H1 (cell line): ENCODE measurements around the gene SHROOM3. TPM values are rescaled to one million over a fixed set of nuclear protein-coding genes. Genes with fewer than 3 reads are reported as not detected.

ENCODE experiments used
- CTCF ChIA-PET: fragments of 300-600 bp; sonication (Branson Sonifier 250); formaldehyde crosslinking; loops from one replicate; lab custom pipeline; 2021; ENCODE audit not compliant: partially characterized antibody; lab: Charles Lee
- POLR2A ChIA-PET: fragments of 300-600 bp; sonication (Branson Sonifier 250); formaldehyde crosslinking; loops from one replicate; lab custom pipeline; 2021; ENCODE audit warnings: inconsistent platforms; ENCODE audit not compliant: partially characterized antibody; lab: Charles Lee
- DNase-seq, 2 experiments: peaks; one replicate each; pipeline versions ENCODE4 v3.0.0 to v3.0.0-alpha.2; 2010 to 2022; ENCODE audit warnings: low spot score in 2 of 2, low read depth in 1 of 2, mixed read lengths in 1 of 2
- FAIRE-seq: peaks from 2 replicates; lab custom pipeline; 2011; peaks lifted over from hg19 to GRCh38; lab: Jason Lieb, UNC
- H2AFZ ChIP-seq: 2 replicates; pipeline ENCODE4 v1.8.1; 2012; ENCODE audit warnings: low read length, inconsistent platforms
- H2AK5ac ChIP-seq: 2 replicates; pipeline ENCODE4 v1.6.1; 2013; ENCODE audit warnings: low read depth, low read length
- H2BK120ac ChIP-seq: replicated peaks from 2 replicates; pipeline ENCODE3; 2013; ENCODE audit warnings: low read depth, low read length, inconsistent platforms
- H2BK12ac ChIP-seq: 2 replicates; pipeline ENCODE4 v1.6.1; 2013; ENCODE audit warnings: low read depth, low read length
- H2BK15ac ChIP-seq: 2 replicates; pipeline ENCODE4 v1.6.1; 2013; ENCODE audit warnings: low read length
- H2BK20ac ChIP-seq: 2 replicates; pipeline ENCODE4 v1.6.1; 2013; ENCODE audit warnings: low read length
- H2BK5ac ChIP-seq: 2 replicates; pipeline ENCODE4 v1.6.1; 2013; ENCODE audit warnings: low read depth, low read length
- H3K14ac ChIP-seq: 2 replicates; pipeline ENCODE4 v1.6.1; 2013; ENCODE audit warnings: inconsistent platforms; ENCODE audit not compliant: insufficient read length
- H3K18ac ChIP-seq: 2 replicates; pipeline ENCODE4 v1.6.1; 2013; ENCODE audit warnings: low read length; ENCODE audit errors: extremely low read depth
- H3K23ac ChIP-seq: 2 replicates; pipeline ENCODE4 v1.6.1; 2013; ENCODE audit warnings: inconsistent platforms; ENCODE audit not compliant: insufficient read length
- H3K23me2 ChIP-seq: 2 replicates; pipeline ENCODE4 v1.6.1; 2013; ENCODE audit warnings: low read depth, low read length
- H3K27ac ChIP-seq: 2 replicates; pipeline ENCODE4 v1.6.1; 2011; ENCODE audit warnings: low read depth, low read length, inconsistent platforms
- H3K27me3 ChIP-seq, 4 experiments: replicated peaks in 1 of 4; 1 replicate in 1 of 4; 2 replicates in 3 of 4; pipeline versions ENCODE4 v1.6.1 to v1.8.1; 2011 to 2013; ENCODE audit warnings: low read length in 3 of 4, mild to moderate bottlenecking in 3 of 4, inconsistent platforms in 2 of 4, mixed read lengths in 2 of 4, moderate library complexity in 1 of 4; ENCODE audit not compliant: control insufficient read depth in 3 of 4, insufficient read depth in 3 of 4; ENCODE audit errors: extremely low read depth in 1 of 4
- H3K36me3 ChIP-seq, 4 experiments: 2 replicates each; pipeline versions ENCODE4 v1.6.1 to v1.8.1; 2011 to 2013; ENCODE audit warnings: mild to moderate bottlenecking in 4 of 4, low read length in 3 of 4, moderate library complexity in 2 of 4, control low read depth in 1 of 4, inconsistent platforms in 1 of 4; ENCODE audit not compliant: insufficient read depth in 4 of 4, control insufficient read depth in 2 of 4
- H3K4ac ChIP-seq: replicated peaks from 2 replicates; pipeline ENCODE3; 2013; ENCODE audit warnings: low read length, low read depth, mixed read lengths, inconsistent platforms; ENCODE audit not compliant: insufficient read length
- H3K4me1 ChIP-seq, 4 experiments: replicated peaks in 1 of 4; 1 replicate in 1 of 4; 2 replicates in 3 of 4; pipeline versions ENCODE4 v1.6.1 to v1.8.1; 2011 to 2013; ENCODE audit warnings: low read length in 3 of 4, inconsistent platforms in 2 of 4, mixed read lengths in 1 of 4; ENCODE audit not compliant: insufficient read depth in 4 of 4, control insufficient read depth in 3 of 4
- H3K4me2 ChIP-seq, 2 experiments: 2 replicates each; pipeline versions ENCODE4 v1.6.1 to v1.8.1; 2011 to 2013; ENCODE audit warnings: low read depth in 2 of 2, low read length in 2 of 2, control low read depth in 1 of 2, inconsistent platforms in 1 of 2, mild to moderate bottlenecking in 1 of 2; ENCODE audit not compliant: insufficient read depth in 1 of 2
- H3K4me3 ChIP-seq, 4 experiments: fragments of 200-600, 300-600 bp in 1 of 4; sonication (generic), shearing (Covaris generic), sonication (Bioruptor Twin) in 1 of 4; 2 replicates each; pipeline versions ENCODE4 v1.5.1 to v1.8.1; 2011 to 2016; ENCODE audit warnings: low read length in 4 of 4, low read depth in 3 of 4, control low read depth in 2 of 4, inconsistent platforms in 2 of 4, mild to moderate bottlenecking in 2 of 4, mixed read lengths in 1 of 4, moderate library complexity in 1 of 4; ENCODE audit not compliant: insufficient read depth in 2 of 4; ENCODE audit errors: extremely low read depth in 1 of 4
- H3K56ac ChIP-seq: replicated peaks from 2 replicates; pipeline ENCODE3; 2013; ENCODE audit warnings: low read depth, mild to moderate bottlenecking, mixed read lengths, low read length, inconsistent platforms; ENCODE audit not compliant: insufficient read length
- H3K79me1 ChIP-seq: 2 replicates; pipeline ENCODE4 v1.6.1; 2013; ENCODE audit warnings: low read depth, low read length, control low read depth
- H3K79me2 ChIP-seq, 2 experiments: 2 replicates each; pipeline versions ENCODE4 v1.6.1 to v1.8.1; 2012 to 2013; ENCODE audit warnings: low read length in 2 of 2, mild to moderate bottlenecking in 2 of 2, inconsistent platforms in 1 of 2; ENCODE audit not compliant: insufficient read depth in 2 of 2, control insufficient read depth in 1 of 2
- H3K9ac ChIP-seq, 4 experiments: replicated peaks in 1 of 4; 1 replicate in 1 of 4; 2 replicates in 3 of 4; pipeline versions ENCODE4 v1.6.1 to v1.8.1; 2011 to 2013; ENCODE audit warnings: low read depth in 3 of 4, low read length in 3 of 4, control low read depth in 2 of 4, mild to moderate bottlenecking in 2 of 4, moderate library complexity in 2 of 4, inconsistent platforms in 1 of 4; ENCODE audit errors: extremely low read depth in 1 of 4
- H3K9me3 ChIP-seq, 2 experiments: 2 replicates each; pipeline versions ENCODE4 v1.6.1 to v1.8.1; 2012 to 2013; ENCODE audit warnings: mild to moderate bottlenecking in 2 of 2, moderate library complexity in 2 of 2, control low read depth in 1 of 2, inconsistent platforms in 1 of 2, low read depth in 1 of 2, low read length in 1 of 2, mixed read lengths in 1 of 2; ENCODE audit not compliant: insufficient read depth in 2 of 2
- H4K20me1 ChIP-seq, 2 experiments: replicated peaks in 1 of 2; 2 replicates each; pipeline versions ENCODE3 to v1.8.1; 2011 to 2013; ENCODE audit warnings: inconsistent platforms in 2 of 2, low read length in 2 of 2, mild to moderate bottlenecking in 1 of 2; ENCODE audit not compliant: insufficient read depth in 2 of 2, control insufficient read depth in 1 of 2
- H4K5ac ChIP-seq: 2 replicates; pipeline ENCODE4 v1.6.1; 2013; ENCODE audit warnings: low read length, low read depth, mixed read lengths, inconsistent platforms; ENCODE audit not compliant: insufficient read length
- H4K8ac ChIP-seq: 2 replicates; pipeline ENCODE4 v1.8.0; 2013; ENCODE audit warnings: mild to moderate bottlenecking, moderate library complexity, low read length, inconsistent platforms; ENCODE audit not compliant: insufficient read depth; ENCODE audit errors: extremely low read depth
- H4K91ac ChIP-seq: replicated peaks from 2 replicates; pipeline ENCODE3; 2013; ENCODE audit warnings: low read length, mixed read lengths, inconsistent platforms; ENCODE audit not compliant: insufficient read length
- CHD2 ChIP-seq: IDR thresholded peaks from 2 replicates; pipeline ENCODE4 v1.6.1; 2012; ENCODE audit warnings: low read length, improper control_type of control experiment
- CREB1 ChIP-seq: IDR thresholded peaks from 2 replicates; pipeline ENCODE4 v1.6.1; 2012; ENCODE audit warnings: inconsistent platforms
- CTCF ChIP-seq, 3 experiments: IDR thresholded peaks; 1 replicate in 2 of 3; 2 replicates in 1 of 3; pipeline versions ENCODE4 v1.5.1 to v1.6.1; 2011; ENCODE audit warnings: low read length in 3 of 3, mild to moderate bottlenecking in 3 of 3, inconsistent platforms in 2 of 3, low read depth in 1 of 3, moderate library complexity in 1 of 3; ENCODE audit not compliant: insufficient read depth in 1 of 3; ENCODE audit errors: control extremely low read depth in 1 of 3
- FOSL1 ChIP-seq: IDR thresholded peaks from 2 replicates; pipeline ENCODE4 v1.6.1; 2011; ENCODE audit warnings: mild to moderate bottlenecking, low read depth, low read length, moderate library complexity; ENCODE audit not compliant: insufficient read depth
- GABPA ChIP-seq: IDR thresholded peaks from 2 replicates; pipeline ENCODE4 v1.6.1; 2011; ENCODE audit warnings: mild to moderate bottlenecking, low read length, moderate library complexity, borderline replicate concordance; ENCODE audit not compliant: insufficient read depth
- KDM5A ChIP-seq: fragments of 200-600 bp; IDR thresholded peaks from 2 replicates; pipeline ENCODE4 v1.7.1; 2012; ENCODE audit warnings: mild to moderate bottlenecking, low read length, inconsistent platforms, mixed read lengths
- RFX5 ChIP-seq: IDR thresholded peaks from 2 replicates; pipeline ENCODE4 v1.6.1; 2011; ENCODE audit warnings: low read depth, low read length, improper control_type of control experiment, borderline replicate concordance
- SIN3A ChIP-seq, 2 experiments: IDR thresholded peaks in 1 of 2; conservative IDR thresholded peaks in 1 of 2; 2 replicates each; pipeline ENCODE4 v1.6.1; 2011 to 2012; ENCODE audit warnings: low read length in 2 of 2, improper control_type of control experiment in 1 of 2, low read depth in 1 of 2, mild to moderate bottlenecking in 1 of 2
- TEAD4 ChIP-seq: IDR thresholded peaks from 2 replicates; pipeline ENCODE4 v1.6.1; 2012; ENCODE audit warnings: low read depth, low read length, inconsistent platforms, mixed read lengths
- YY1 ChIP-seq: IDR thresholded peaks from 2 replicates; pipeline ENCODE4 v1.6.1; 2011; ENCODE audit warnings: low read depth, mild to moderate bottlenecking, low read length
- WGBS, 2 experiments: shearing (Covaris generic) in 1 of 2; methylation state at CpG; one replicate each; pipeline versions ENCODE4 v1.1.6 to v1.1.7; 2013 to 2015; ENCODE audit warnings: low lambda C conversion rate in 2 of 2, mixed read lengths in 2 of 2, inconsistent platforms in 1 of 2, low coverage in 1 of 2, missing lambda C conversion rate in 1 of 2; ENCODE audit not compliant: insufficient replicate concordance in 2 of 2, insufficient coverage in 1 of 2, insufficient read length in 1 of 2; ENCODE audit errors: extremely low coverage in 1 of 2, missing lambda C conversion rate in 1 of 2; 5-methylcytosine and 5-hydroxymethylcytosine counted together
- polyA plus RNA-seq, 7 experiments: library from polyadenylated mRNA; depleted of rRNA in 3 of 7; stranded (reverse) in 5 of 7; unstranded in 2 of 7; fragments of >200 nt in 5 of 7; fragments of 200-250 nt in 2 of 7; gene quantifications; 1 replicate in 5 of 7; 2 replicates in 1 of 7; 4 replicates in 1 of 7; pipeline versions ENCODE4 v1.2.1 to v1.2.3, GENCODE V29; 2011 to 2013; ENCODE audit warnings: missing spikeins in 2 of 7, mixed read lengths in 2 of 7
- total RNA-seq: library from RNA; stranded (reverse); fragmentation: NEBNext Ultra II Directional; extraction: Animal tissue kit (Norgen Biotek cat#: 25700); gene quantifications from 2 replicates; pipeline ENCODE4 v1.2.1, GENCODE V29; 2021

SHROOM3 gene
- total and polyA plus RNA-seq, 2 of the 8 experiments (the other 6 are each of a cell fraction or from before 2014, with no cell fraction given) = 15.8 to 34.0 TPM

GRCh38 chr4:76697129-76697803 lies 262.2 kb downstream of the SHROOM3 start:
- CTCF ChIA-PET = interaction anchor here (0.5 to 1.6 kb wide), 12 partner anchors 12 to 291 kb away, joined by 3 to 7 read pairs (median 3); no protein-coding TSS in a partner anchor
- Histone ChIP-seq H3K4me1 (peaks cover 16 to 24% (median 20%) of the 10 kb centered on the region in 4 experiments), H3K27me3 (no peaks in the 10 kb centered on the region), H3K27ac (no peak overlapping the region), H3K56ac (no peak overlapping the region), H2BK12ac (no peak overlapping the region; the same call in 1 of the 2 replicates), H2BK20ac (no peak overlapping the region), H3K18ac (no peak overlapping the region), H3K14ac (no peak overlapping the region), H4K5ac (no peak overlapping the region), H2BK120ac (no peak overlapping the region), H3K79me2 (peaks cover 9 to 93% of the 10 kb centered on the region in 2 experiments), H4K8ac (no peak overlapping the region), H2AFZ (no peak overlapping the region), H3K4ac (no peak overlapping the region), H3K23ac (no peak overlapping the region), H3K4me2 (no peak overlapping the region; a peak in 1 of 4 replicates), H3K23me2 (no peaks in the 10 kb centered on the region), H4K20me1 (peaks cover 13 to 31% of the 10 kb centered on the region in 2 experiments), H3K9ac (no peak overlapping the region), H4K91ac (no peak overlapping the region), H2AK5ac (no peak overlapping the region), H3K36me3 (no peaks in the 10 kb centered on the region), H3K79me1 (peaks cover 16% of the 10 kb centered on the region), H3K4me3 (no peak overlapping the region), H2BK5ac (no peak overlapping the region), H2BK15ac (no peak overlapping the region), H3K9me3 (no peaks in the 10 kb centered on the region)
- FAIRE-seq (no peak), DNase-seq (no peak)
- POLR2A ChIA-PET = interaction anchor here (1.6 kb wide), 1 partner anchor 60 kb away, joined by 3 read pairs; no protein-coding TSS in a partner anchor
- WGBS, 2 experiments = 72% methylated on average over 3 of the region's 3 CpGs; no CpG with 5 or more reads in 1 of the 2 experiments
- TF ChIP-seq YY1 = no peak
- TF ChIP-seq CREB1 = no peak
- TF ChIP-seq RFX5 = no peak
- TF ChIP-seq FOSL1 = no peak
- TF ChIP-seq CHD2 = no peak
- TF ChIP-seq KDM5A = no peak
- TF ChIP-seq TEAD4 = no peak
- TF ChIP-seq GABPA = no peak
- TF ChIP-seq SIN3A (conservative IDR thresholded peaks at IDR 0.05 in 1 of 2, IDR thresholded peaks at IDR 0.05 in 1 of 2; ENCODE audit: low read depth in 1 of 2, low read length in 2 of 2) = no peak
- peak in 1 of 3 experiments; percentile 0; a peak in 1 of 4 replicates for TF ChIP-seq CTCF (IDR thresholded peaks at IDR 0.05; ENCODE audit: control extremely low read depth in 1 of 3, insufficient read depth in 1 of 3, low read depth in 1 of 3, low read length in 3 of 3)
